Omental fat pad (tissue), 4 donors: ENCODE measurements around the gene COL9A1. TPM values are rescaled to one million over a fixed set of nuclear protein-coding genes. Genes with fewer than 3 reads are reported as not detected.

Experiments used
- ATAC-seq: fragments of 150-250 bp; one replicate; pipeline ENCODE4 v1.9.1; 2016; ENCODE audit warnings: mild to moderate bottlenecking, moderate library complexity; ENCODE audit not compliant: low FRiP score
- DNase-seq: peaks from one replicate; pipeline ENCODE4 v3.0.0-alpha.2; 2019; ENCODE audit warnings: low spot score
- total RNA-seq, 4 donors: library from RNA; depleted of rRNA; stranded (reverse); fragments of >200 nt; gene quantifications; one replicate each; pipeline ENCODE4 v1.1.0, GENCODE V29; 2016
- TF ChIP-seq, protein P1 (sequence below), 3 donors: fragments of 450-650 bp; IDR thresholded peaks; one replicate each; pipeline ENCODE4 v1.5.1; 2016 to 2017; ENCODE audit warnings: antibody characterized with exemption in 3 of 3, mild to moderate bottlenecking in 3 of 3, moderate library complexity in 2 of 3

Gene COL9A1
- total RNA-seq, 4 donors from 2014 or later, result not detected

- TF ChIP-seq, protein P1, sequence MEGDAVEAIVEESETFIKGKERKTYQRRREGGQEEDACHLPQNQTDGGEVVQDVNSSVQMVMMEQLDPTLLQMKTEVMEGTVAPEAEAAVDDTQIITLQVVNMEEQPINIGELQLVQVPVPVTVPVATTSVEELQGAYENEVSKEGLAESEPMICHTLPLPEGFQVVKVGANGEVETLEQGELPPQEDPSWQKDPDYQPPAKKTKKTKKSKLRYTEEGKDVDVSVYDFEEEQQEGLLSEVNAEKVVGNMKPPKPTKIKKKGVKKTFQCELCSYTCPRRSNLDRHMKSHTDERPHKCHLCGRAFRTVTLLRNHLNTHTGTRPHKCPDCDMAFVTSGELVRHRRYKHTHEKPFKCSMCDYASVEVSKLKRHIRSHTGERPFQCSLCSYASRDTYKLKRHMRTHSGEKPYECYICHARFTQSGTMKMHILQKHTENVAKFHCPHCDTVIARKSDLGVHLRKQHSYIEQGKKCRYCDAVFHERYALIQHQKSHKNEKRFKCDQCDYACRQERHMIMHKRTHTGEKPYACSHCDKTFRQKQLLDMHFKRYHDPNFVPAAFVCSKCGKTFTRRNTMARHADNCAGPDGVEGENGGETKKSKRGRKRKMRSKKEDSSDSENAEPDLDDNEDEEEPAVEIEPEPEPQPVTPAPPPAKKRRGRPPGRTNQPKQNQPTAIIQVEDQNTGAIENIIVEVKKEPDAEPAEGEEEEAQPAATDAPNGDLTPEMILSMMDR (IDR thresholded peaks at IDR 0.05), result no peak
- no peak for DNase-seq
- ATAC-seq, result no peak
These were observed 44.4 kb downstream of the COL9A1 start for GRCh38 chr6:70258483-70258882.

GRCh38 chr6:70257768-70258273 is 45.1 kb downstream of the COL9A1 start:
- TF ChIP-seq, protein P1 (IDR thresholded peaks at IDR 0.05), result no peak
- DNase-seq, result no peak
- ATAC-seq, result no peak

DNA sequence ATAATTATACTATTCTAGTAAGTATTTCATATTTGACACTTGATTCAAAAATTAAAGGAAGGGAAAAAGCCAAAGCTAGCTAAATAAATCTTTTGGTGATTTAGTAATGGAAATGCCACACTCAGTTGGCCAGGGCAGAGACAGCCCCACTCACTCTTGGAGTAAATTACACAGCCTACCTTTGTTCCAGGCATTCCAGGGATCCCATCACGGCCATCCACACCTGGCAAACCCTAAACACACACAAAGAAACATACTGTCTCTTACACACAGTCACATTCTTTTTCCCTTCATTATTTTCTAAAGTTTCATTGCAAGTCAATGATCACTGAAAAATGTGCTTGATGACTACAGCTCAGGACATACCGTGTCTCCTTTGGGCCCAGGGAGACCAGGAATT is 48.1 kb downstream of the COL9A1 start:
- DNase-seq (no peak), ATAC-seq (no peak)
- TF ChIP-seq, protein P1 (IDR thresholded peaks at IDR 0.05), result no peak

- no peak for DNase-seq
These were observed 49.0 kb downstream of the COL9A1 start for GRCh38 chr6:70253923-70254322.

GRCh38 chr6:70252604-70253003 is 50.3 kb downstream of the COL9A1 start:
- ATAC-seq, result no peak
- no peak for DNase-seq
- TF ChIP-seq, protein P1 (IDR thresholded peaks at IDR 0.05), result no peak

More at GRCh38 chr6:70253923-70254322, 49.0 kb downstream of the COL9A1 start:
- no peak for ATAC-seq
- TF ChIP-seq, protein P1 (IDR thresholded peaks at IDR 0.05), result no peak

- TF ChIP-seq, protein P1 (IDR thresholded peaks at IDR 0.05), result no peak
- DNase-seq, result no peak
- no peak for ATAC-seq
These were observed 56.8 kb downstream of the COL9A1 start for GRCh38 chr6:70246118-70246517.

DNA sequence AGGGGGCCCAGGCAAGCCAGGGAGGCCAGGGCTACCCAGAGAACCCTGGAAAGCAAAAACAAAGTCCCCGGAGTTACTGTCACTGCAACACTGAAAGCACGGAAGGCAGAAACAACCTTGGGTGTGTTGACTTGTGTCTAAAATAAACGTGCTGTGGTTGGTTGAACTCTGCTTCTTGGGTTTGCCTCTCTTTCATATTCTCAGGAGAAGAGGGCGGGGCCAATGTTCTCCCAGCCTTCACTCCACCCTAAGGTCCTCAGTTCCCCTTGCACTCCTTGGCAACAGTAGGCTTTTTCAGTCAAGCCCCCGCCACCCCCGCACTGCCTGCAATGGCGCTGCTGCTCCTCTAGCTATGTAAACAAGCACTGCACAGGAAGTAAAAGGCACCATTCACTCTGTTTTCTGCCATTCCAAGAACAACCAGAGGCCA is 60.9 kb downstream of the COL9A1 start:
- TF ChIP-seq, protein P1 (IDR thresholded peaks at IDR 0.05), result no peak
- no peak for ATAC-seq
- DNase-seq, result no peak
